Measurements from ENCODE around the gene ZMYND19. TPM values are rescaled to one million over a fixed set of nuclear protein-coding genes. Genes with fewer than 3 reads are reported as not detected.
"Not testable (repeated sequence)": the region's sequence is repeated elsewhere in the genome, so short reads cannot be mapped to it uniquely, and the experiment has no call there.

Gene ZMYND19
- total RNA-seq: 10 to 100 TPM; 31.5 to 96.1 TPM

DNA sequence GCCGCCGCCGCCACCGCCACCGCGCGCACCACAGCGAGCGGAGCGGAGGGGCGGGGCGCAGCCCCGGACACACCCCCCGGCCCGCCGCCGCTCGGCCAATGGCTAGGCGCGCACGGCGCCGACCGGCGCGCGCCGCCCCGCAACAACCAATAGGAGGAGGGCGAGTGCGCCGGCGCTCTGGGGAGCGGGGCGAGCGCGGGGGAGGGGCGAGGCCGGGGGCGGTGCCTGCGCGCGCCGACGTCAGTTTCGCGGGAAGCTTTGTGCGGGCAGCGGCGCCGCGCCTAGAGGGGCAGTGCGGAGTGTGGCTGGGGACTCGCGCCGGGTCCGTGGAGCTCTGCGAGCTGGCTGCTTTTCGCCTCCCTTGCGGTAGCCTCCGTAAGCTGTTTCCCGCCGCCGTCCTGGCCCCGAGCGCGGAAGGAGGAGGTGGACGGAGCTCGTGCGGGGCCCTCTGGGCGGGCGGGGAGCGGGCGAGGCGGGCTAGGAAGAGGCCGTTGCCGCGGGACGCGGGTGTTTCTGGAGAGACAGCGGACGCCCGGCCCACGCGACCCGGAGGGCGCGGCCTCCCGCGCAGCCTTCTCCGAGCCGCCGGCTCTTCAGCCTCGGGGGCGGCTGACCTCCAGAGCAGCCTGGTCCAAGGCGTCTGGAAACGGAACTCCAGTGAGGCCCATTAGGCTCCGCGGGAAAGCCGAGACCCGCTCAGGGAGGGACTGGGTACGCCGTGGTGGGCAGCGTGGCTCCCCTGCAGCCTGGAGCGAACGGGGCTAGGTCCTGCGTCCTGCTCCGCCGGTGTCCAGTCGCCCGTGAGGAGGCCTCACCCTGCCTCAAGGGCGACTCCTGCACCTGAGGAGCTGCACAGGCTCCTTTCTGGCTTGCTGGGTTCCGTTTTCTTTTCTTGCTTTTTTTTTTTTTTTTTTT lies at the start of gene ZMYND19:
TSS of gene ZMYND19 (minus strand) at position 44 of the 915 bp plus-strand sequence. CDS start 249 bp downstream, outside the sequence.
- Mint-ChIP-seq H3K4me3 (peak within 1 kb of the TSS; percentile 94), H3K27ac (peak within 1 kb of the TSS; percentile 72 to 88), H3K27me3 (no peaks in the 10 kb centered on the region), H3K36me3 (peaks cover 5% of the 10 kb centered on the region), H3K4me1 (ENCODE audit: low read depth in 2 of 2) (peaks cover 0 to 14% of the 10 kb centered on the region in 2 donors), H3K9me3 (no peaks in the 10 kb centered on the region)
- DNase-seq (ENCODE audit: low spot score): peak; percentile 94
- peak; percentile 98 to 99 for ATAC-seq

DNA sequence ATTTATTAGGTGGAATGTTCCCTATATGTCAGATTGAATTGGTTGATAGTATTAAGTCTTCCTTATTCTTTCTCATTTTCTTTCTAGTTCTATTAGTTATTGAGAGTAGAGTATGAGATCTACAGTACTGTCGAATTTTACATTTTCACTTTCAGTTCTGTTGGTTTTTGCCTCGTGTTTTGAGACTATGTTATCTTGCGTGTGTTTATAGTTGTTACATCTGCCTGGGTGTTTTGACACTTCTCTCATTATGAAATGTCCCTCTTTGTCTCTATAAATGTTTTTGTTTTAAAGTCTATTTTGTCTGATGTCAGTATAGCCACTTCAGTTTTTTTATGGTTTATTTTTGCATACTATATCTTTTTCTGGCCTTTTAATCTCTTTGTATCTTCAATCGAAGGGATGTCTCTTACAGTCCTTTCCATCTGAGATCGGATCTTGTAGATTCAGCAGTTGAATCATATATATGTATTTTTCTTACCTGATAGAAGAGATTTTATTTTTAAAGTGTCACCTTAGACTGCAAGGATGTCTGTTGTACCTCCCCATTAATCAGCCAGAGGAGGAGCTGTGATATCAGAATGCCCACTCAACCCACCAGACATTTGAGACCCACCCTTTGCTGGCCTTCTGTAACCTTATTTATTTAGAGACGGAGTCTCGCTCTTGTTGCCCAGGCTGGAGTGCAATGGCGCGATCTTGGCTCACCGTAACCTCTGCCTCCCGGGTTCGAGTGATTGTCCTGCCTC lies 49.2 kb upstream of the ZMYND19 start:
- Mint-ChIP-seq H3K9me3 (no peaks in the 10 kb centered on the region), H3K4me3 (peak overlapping the region; percentile 84), H3K36me3 (peaks cover 14% of the 10 kb centered on the region), H3K27ac (peak overlapping the region; percentile 80 to 94), H3K27me3 (no peaks in the 10 kb centered on the region), H3K4me1 (ENCODE audit: low read depth in 2 of 2) (peaks cover 39 to 46% of the 10 kb centered on the region in 2 donors)
- ATAC-seq: peak; percentile 90 to 94
- DNase-seq (ENCODE audit: low spot score): no peak

DNA sequence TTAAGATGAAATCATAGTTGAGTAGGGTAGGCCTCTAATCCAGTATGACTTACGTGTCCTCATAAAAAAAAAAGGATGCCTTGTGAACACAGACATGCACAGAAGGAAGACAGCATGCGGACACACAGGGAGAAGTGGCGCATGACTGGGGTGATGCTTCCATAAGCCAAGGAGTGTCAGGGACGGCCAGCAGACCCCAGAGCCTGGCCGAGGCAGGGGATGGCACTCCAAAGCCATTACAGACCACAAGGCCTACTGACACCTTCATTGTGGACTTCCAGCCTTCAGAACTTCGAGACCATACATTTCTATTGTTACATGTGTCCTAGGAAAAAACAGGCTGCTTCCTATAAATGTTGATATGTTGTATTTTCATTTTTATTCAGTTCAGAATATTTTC lies 48.4 kb upstream of the ZMYND19 start:
- Mint-ChIP-seq H3K27me3 (no peaks in the 10 kb centered on the region), H3K27ac (peak overlapping the region; percentile 80 to 94), H3K9me3 (no peaks in the 10 kb centered on the region), H3K4me3 (peak overlapping the region; percentile 84), H3K36me3 (peaks cover 14% of the 10 kb centered on the region), H3K4me1 (ENCODE audit: low read depth in 2 of 2) (peaks cover 40 to 51% of the 10 kb centered on the region in 2 donors)
- ATAC-seq (no peak), DNase-seq (ENCODE audit: low spot score) (no peak)

DNA sequence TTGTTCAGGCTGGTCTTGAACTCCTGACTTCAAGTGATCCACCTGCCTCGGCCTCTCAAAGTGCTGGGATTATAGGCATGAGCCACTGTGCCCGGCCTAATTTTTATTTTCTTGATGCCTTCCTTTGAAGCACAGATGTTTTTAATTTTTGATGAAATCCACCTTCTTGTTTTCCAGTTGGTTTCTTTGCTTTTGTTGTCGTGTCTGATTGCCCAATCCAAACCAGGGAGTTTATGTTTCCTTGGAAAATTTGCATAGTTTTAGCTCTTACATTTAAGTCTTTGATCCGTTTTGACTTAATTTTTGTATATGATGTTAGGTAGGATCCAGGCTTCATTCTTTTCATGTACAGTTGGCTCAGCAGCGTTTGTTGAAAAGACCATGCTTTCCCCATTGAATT lies 43.7 kb upstream of the ZMYND19 start:
- no peaks in the 10 kb centered on the region for H3K27me3 Mint-ChIP-seq
- peaks cover 45 to 46% of the 10 kb centered on the region in 2 donors for H3K4me1 Mint-ChIP-seq (ENCODE audit: low read depth in 2 of 2)
- no peak for DNase-seq (ENCODE audit: low spot score)
- no peak overlapping the region for H3K4me3 Mint-ChIP-seq
- no peaks in the 10 kb centered on the region for H3K36me3 Mint-ChIP-seq
- no peaks in the 10 kb centered on the region for H3K9me3 Mint-ChIP-seq
- ATAC-seq: no peak
- peak overlapping the region in 1 of 2 donors; percentile 75 for H3K27ac Mint-ChIP-seq

GRCh38 chr9:137632230-137633161 lies 42.2 kb upstream of the ZMYND19 start:
- H3K27ac Mint-ChIP-seq: peak overlapping the region; percentile 13 to 73
- no peaks in the 10 kb centered on the region for H3K36me3 Mint-ChIP-seq
- H3K9me3 Mint-ChIP-seq: no peaks in the 10 kb centered on the region
- ATAC-seq (no peak), DNase-seq (ENCODE audit: low spot score) (no peak)
- no peak overlapping the region for H3K4me3 Mint-ChIP-seq
- peaks cover 45 to 49% of the 10 kb centered on the region in 2 donors for H3K4me1 Mint-ChIP-seq (ENCODE audit: low read depth in 2 of 2)
- no peaks in the 10 kb centered on the region for H3K27me3 Mint-ChIP-seq

DNA sequence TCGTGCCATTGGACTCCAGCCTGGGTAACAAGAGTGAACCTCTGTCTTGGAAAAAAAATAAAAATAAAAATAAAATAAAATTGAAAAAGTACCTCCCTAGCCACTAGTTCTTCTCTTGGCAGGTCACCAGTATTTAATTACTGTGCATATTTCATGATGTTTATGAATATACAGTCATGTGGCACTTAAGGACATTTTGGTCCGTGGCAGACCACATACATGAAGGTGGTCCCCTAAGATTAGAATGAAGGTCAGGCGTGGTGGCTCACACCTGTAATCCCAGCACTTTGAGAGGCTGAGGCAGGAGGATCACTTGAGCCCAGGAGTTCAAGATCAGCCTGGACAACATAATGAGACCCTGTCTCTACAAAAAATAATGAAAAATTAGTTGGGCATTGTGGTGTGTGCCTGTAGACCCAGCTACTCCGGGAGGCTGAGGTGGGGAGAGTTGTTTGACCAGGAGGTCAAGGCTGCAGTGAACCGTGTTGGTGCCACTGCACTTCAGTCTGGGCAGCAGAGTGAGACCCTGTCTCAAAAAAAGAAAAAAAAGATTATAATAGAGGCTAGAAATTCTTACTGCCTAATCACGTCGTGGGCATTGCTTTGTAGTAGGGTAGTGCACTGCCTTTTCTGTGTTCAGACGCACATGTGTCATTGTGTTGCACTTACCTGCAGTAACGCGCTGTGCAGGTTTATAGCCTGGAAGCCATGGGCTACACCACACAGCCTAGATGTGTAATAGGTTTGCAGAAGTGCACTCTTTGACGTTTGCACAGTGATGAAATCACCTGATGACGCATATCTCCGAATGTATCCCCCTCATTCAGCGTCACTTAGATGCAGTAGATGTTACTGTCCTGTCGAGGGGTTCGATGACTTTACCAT lies 41.3 kb upstream of the ZMYND19 start:
- DNase-seq (ENCODE audit: low spot score) (no peak), ATAC-seq (no peak)
- Mint-ChIP-seq H3K9me3 (no peaks in the 10 kb centered on the region), H3K27ac (peak overlapping the region in 1 of 2 donors; percentile 73), H3K4me3 (no peak overlapping the region), H3K4me1 (ENCODE audit: low read depth in 2 of 2) (peaks cover 46 to 50% of the 10 kb centered on the region in 2 donors), H3K36me3 (no peaks in the 10 kb centered on the region), H3K27me3 (no peaks in the 10 kb centered on the region)

- Mint-ChIP-seq H3K36me3 (no peaks in the 10 kb centered on the region), H3K9me3 (no peaks in the 10 kb centered on the region), H3K27me3 (no peaks in the 10 kb centered on the region), H3K4me1 (ENCODE audit: low read depth in 2 of 2) (peaks cover 50 to 51% of the 10 kb centered on the region in 2 donors), H3K4me3 (peak overlapping the region; percentile 37), H3K27ac (peak overlapping the region; percentile 60 to 93)
- DNase-seq (ENCODE audit: low spot score) (no peak), ATAC-seq (no peak)
These were observed 40.4 kb upstream of the ZMYND19 start for GRCh38 chr9:137630679-137631078.

GRCh38 chr9:137630126-137630525 lies 39.8 kb upstream of the ZMYND19 start:
- Mint-ChIP-seq H3K36me3 (no peaks in the 10 kb centered on the region), H3K9me3 (no peaks in the 10 kb centered on the region), H3K4me1 (ENCODE audit: low read depth in 2 of 2) (peaks cover 56% of the 10 kb centered on the region in 2 donors), H3K27ac (peak overlapping the region; percentile 60 to 93), H3K4me3 (peak overlapping the region; percentile 37), H3K27me3 (no peaks in the 10 kb centered on the region)
- ATAC-seq (no peak), DNase-seq (ENCODE audit: low spot score) (no peak)

DNA sequence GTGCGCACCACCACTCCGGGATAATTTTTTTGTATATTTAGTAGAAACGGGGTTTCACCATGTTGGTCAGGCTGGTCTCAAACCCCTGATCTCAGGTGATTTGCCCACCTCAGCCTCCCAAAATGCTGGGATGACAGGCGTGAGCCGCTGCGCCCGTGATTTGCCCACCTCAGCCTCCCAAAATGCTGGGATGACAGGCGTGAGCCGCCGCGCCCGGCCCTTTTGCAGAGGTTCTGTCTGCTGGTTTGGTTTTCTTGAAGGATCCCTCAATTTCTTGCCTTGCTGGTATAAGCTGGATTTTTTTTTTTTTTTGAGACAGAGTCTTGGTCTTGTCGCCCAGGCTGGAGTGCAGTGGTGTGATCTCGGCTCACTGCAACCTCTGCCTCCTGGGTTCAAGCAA lies 37.1 kb upstream of the ZMYND19 start:
- H3K27me3 Mint-ChIP-seq; H3K9me3 Mint-ChIP-seq; H3K36me3 Mint-ChIP-seq; H3K4me3 Mint-ChIP-seq; DNase-seq (ENCODE audit: low spot score); ATAC-seq: not testable (repeated sequence)
- H3K4me1 Mint-ChIP-seq (ENCODE audit: low read depth in 2 of 2): peaks cover 45 to 46% of the 10 kb centered on the region in 2 donors
- H3K27ac Mint-ChIP-seq: peak overlapping the region; percentile 60 to 93

DNA sequence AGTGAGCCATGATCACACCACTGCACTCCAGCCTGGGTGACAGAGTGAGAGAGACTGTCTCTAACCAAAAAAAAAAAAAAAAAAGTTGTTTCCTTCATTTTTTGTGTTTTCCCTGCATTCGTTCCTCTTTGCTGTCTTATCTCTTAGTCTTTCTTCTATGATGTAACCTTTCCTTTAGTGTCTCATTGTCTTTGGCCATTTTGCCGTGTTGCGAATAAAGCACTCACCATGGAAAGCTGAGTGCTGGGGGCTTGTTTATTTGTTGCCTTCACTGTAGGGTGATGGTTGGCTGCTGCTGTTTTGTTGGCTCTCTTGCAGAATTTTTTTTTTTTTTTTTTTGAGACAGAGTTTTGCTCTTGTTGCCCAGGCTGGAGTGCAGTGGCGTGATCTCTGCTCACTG lies 36.2 kb upstream of the ZMYND19 start:
- DNase-seq (ENCODE audit: low spot score) (no peak), ATAC-seq (no peak)
- Mint-ChIP-seq H3K4me3 (peak overlapping the region; percentile 56), H3K27me3 (no peaks in the 10 kb centered on the region), H3K27ac (peak overlapping the region in 1 of 2 donors; percentile 41), H3K4me1 (ENCODE audit: low read depth in 2 of 2) (peaks cover 42 to 48% of the 10 kb centered on the region in 2 donors), H3K9me3 (no peaks in the 10 kb centered on the region), H3K36me3 (no peaks in the 10 kb centered on the region)

DNA sequence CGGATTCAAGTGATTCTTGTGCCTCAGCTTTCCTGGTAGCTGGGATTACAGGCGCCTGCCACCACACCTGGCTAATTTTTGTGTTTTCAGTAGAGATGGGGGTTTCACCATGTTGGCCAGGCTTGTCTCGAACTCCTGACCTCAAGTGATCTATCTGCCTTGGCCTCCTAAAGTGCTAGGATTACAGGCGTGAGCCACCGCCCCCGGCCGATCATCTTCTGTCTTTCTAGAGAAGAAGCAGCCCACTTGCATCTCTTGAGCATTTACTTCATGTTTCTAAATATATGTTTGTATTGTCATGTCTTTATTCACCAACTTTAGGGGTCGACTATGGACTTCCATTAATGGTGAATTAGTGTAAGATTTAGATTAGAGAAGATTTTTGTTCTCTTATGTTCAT lies 31.9 kb upstream of the ZMYND19 start:
- H3K4me1 Mint-ChIP-seq (ENCODE audit: low read depth in 2 of 2): peaks cover 44 to 52% of the 10 kb centered on the region in 2 donors
- DNase-seq (ENCODE audit: low spot score); ATAC-seq; H3K9me3 Mint-ChIP-seq; H3K27ac Mint-ChIP-seq; H3K27me3 Mint-ChIP-seq; H3K4me3 Mint-ChIP-seq; H3K36me3 Mint-ChIP-seq: not testable (repeated sequence)

DNA sequence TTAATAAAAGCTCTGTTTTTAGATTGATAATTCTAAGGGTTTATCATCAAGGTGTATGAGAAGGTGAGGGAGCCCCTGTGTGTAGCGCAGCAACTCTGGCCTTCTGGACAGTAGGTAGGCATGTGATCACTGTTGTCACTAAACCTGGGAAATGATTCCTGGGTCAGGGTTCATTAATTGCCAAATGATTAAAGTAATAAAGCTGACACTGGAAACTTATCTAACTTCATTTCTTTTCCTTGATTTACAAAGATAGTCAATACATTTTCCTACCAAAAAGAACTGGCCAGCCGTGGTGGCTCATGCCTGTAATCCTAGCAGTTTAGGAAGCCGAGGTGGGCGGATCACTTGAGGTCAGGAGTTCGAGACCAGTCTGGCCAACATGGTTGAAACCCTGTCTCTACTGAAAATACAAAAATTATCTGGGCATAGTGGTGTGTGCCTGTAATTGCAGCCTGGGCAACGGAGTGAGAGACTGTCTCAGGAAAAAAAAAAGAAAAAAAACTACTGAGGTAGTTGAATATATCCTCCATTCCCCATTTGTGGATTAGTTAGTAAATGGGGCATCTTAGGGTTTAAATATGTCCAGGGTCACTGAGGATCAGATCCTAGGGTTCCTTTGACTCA lies 30.9 kb upstream of the ZMYND19 start:
- Mint-ChIP-seq H3K27me3 (no peaks in the 10 kb centered on the region), H3K36me3 (peaks cover 6% of the 10 kb centered on the region), H3K9me3 (no peaks in the 10 kb centered on the region), H3K27ac (peak overlapping the region in 1 of 2 donors; percentile 88), H3K4me3 (peak overlapping the region; percentile 91), H3K4me1 (ENCODE audit: low read depth in 2 of 2) (peaks cover 41 to 49% of the 10 kb centered on the region in 2 donors)
- ATAC-seq (no peak), DNase-seq (ENCODE audit: low spot score) (no peak)
